H9 (cell line): ENCODE results near the gene TBC1D20. TPM values are rescaled to one million over a fixed set of nuclear protein-coding genes. Genes with fewer than 3 reads are reported as not detected.
A peak's percentile ranks its signal among the peaks of the same experiment; 100 is the strongest.

Experiments used
- DNase-seq: peaks from one replicate; pipeline ENCODE4 v3.0.0-alpha.2; 2017
- H2AFZ ChIP-seq: one replicate; pipeline ENCODE4 v1.6.1; 2013; ENCODE audit warnings: mild to moderate bottlenecking, low read length, control low read depth, moderate library complexity
- H2AK5ac ChIP-seq: 2 replicates; pipeline ENCODE4 v1.6.1; 2013; ENCODE audit warnings: low read length, control low read depth, mixed read lengths; ENCODE audit not compliant: insufficient read length
- H2BK120ac ChIP-seq: one replicate; pipeline ENCODE4 v1.6.1; 2013; ENCODE audit warnings: low read depth, mild to moderate bottlenecking, low read length, control low read depth, inconsistent platforms; ENCODE audit not compliant: poor library complexity, severe bottlenecking
- H2BK12ac ChIP-seq: 2 replicates; pipeline ENCODE4 v1.6.1; 2013; ENCODE audit warnings: low read length, control low read depth, mixed read lengths, low read depth; ENCODE audit not compliant: insufficient read length
- H2BK15ac ChIP-seq: 2 replicates; pipeline ENCODE4 v1.6.1; 2013; ENCODE audit warnings: low read depth, low read length, control low read depth
- H2BK20ac ChIP-seq: one replicate; pipeline ENCODE4 v1.6.1; 2013; ENCODE audit warnings: low read depth, mild to moderate bottlenecking, low read length, control low read depth, inconsistent platforms; ENCODE audit not compliant: poor library complexity, severe bottlenecking
- H2BK5ac ChIP-seq: 2 replicates; pipeline ENCODE4 v1.6.1; 2013; ENCODE audit warnings: low read length, control low read depth, mixed read lengths; ENCODE audit not compliant: insufficient read length
- H3K14ac ChIP-seq: 2 replicates; pipeline ENCODE4 v1.6.1; 2013; ENCODE audit warnings: low read length, control low read depth; ENCODE audit not compliant: insufficient read depth
- H3K18ac ChIP-seq: 2 replicates; pipeline ENCODE4 v1.6.1; 2013; ENCODE audit warnings: low read depth, mild to moderate bottlenecking, mixed read lengths, low read length, control low read depth; ENCODE audit not compliant: insufficient read length
- H3K23ac ChIP-seq: 2 replicates; pipeline ENCODE4 v1.6.1; 2013; ENCODE audit warnings: low read length, control low read depth, mixed read lengths, low read depth; ENCODE audit not compliant: insufficient read length
- H3K23me2 ChIP-seq: 2 replicates; pipeline ENCODE4 v1.6.1; 2013; ENCODE audit warnings: low read depth, mild to moderate bottlenecking, mixed read lengths, low read length, control low read depth; ENCODE audit not compliant: insufficient read length, poor library complexity, severe bottlenecking
- H3K27ac ChIP-seq: 2 replicates; pipeline ENCODE4 v1.5.1; 2013; ENCODE audit warnings: low read length, control low read depth, mixed read lengths, low read depth; ENCODE audit not compliant: insufficient read length
- H3K27me3 ChIP-seq: 2 replicates; pipeline ENCODE4 v1.6.1; 2013; ENCODE audit warnings: low read length, control low read depth, inconsistent platforms; ENCODE audit not compliant: insufficient read depth
- H3K4ac ChIP-seq: 2 replicates; pipeline ENCODE4 v1.6.1; 2013; ENCODE audit warnings: low read depth, mild to moderate bottlenecking, control low read depth, inconsistent platforms, low read length, moderate library complexity
- H3K4me1 ChIP-seq: 2 replicates; pipeline ENCODE4 v1.6.1; 2013; ENCODE audit warnings: low read length, control low read depth, inconsistent platforms; ENCODE audit not compliant: insufficient read depth
- H3K4me2 ChIP-seq: 2 replicates; pipeline ENCODE4 v1.6.1; 2013; ENCODE audit warnings: low read length, control low read depth, mixed read lengths; ENCODE audit not compliant: insufficient read length, insufficient read depth
- H3K56ac ChIP-seq: 2 replicates; pipeline ENCODE4 v1.6.1; 2013; ENCODE audit warnings: low read depth, mild to moderate bottlenecking, mixed read lengths, low read length, control low read depth; ENCODE audit not compliant: insufficient read length
- H3K79me1 ChIP-seq: 2 replicates; pipeline ENCODE4 v1.6.1; 2013; ENCODE audit warnings: low read depth, mild to moderate bottlenecking, moderate library complexity, low read length, control low read depth, inconsistent platforms; ENCODE audit not compliant: insufficient read depth, poor library complexity, severe bottlenecking
- H3K79me2 ChIP-seq: 2 replicates; pipeline ENCODE4 v1.6.1; 2013; ENCODE audit warnings: low read length, control low read depth, inconsistent platforms; ENCODE audit not compliant: insufficient read depth
- H3K9ac ChIP-seq: 2 replicates; pipeline ENCODE4 v1.6.1; 2013; ENCODE audit warnings: low read length, control low read depth, mixed read lengths; ENCODE audit not compliant: insufficient read length; ENCODE audit errors: extremely low read depth
- H3K9me3 ChIP-seq: one replicate; pipeline ENCODE4 v1.6.1; 2013; ENCODE audit warnings: low read depth, low read length, inconsistent platforms; ENCODE audit not compliant: control insufficient read depth
- H3T11ph ChIP-seq: one replicate; pipeline ENCODE4 v1.6.1; 2013; ENCODE audit warnings: mild to moderate bottlenecking, low read length, control low read depth, inconsistent platforms
- H4K20me1 ChIP-seq: one replicate; pipeline ENCODE4 v1.6.1; 2013; ENCODE audit not compliant: control insufficient read depth, insufficient read length, insufficient read depth
- H4K5ac ChIP-seq: 2 replicates; pipeline ENCODE4 v1.6.1; 2013; ENCODE audit warnings: low read depth, mild to moderate bottlenecking, mixed read lengths, low read length, control low read depth; ENCODE audit not compliant: insufficient read length
- H4K8ac ChIP-seq: replicated peaks from 2 replicates; pipeline ENCODE4 v1.6.1; 2013; ENCODE audit warnings: low read length, control low read depth, mixed read lengths, low read depth; ENCODE audit not compliant: insufficient read length
- H4K91ac ChIP-seq: 2 replicates; pipeline ENCODE4 v1.6.1; 2013; ENCODE audit warnings: low read depth, mild to moderate bottlenecking, moderate library complexity, mixed read lengths, low read length, control low read depth; ENCODE audit not compliant: insufficient read length
- H3K27ac Mint-ChIP-seq, 3 experiments: 2 replicates in 2 of 3; 3 replicates in 1 of 3; pipeline ENCODE4 v1.8.0; 2020 to 2021; ENCODE audit warnings: mixed read lengths in 3 of 3, mild to moderate bottlenecking in 1 of 3, moderate library complexity in 1 of 3
- H3K27me3 Mint-ChIP-seq: 2 replicates; pipeline ENCODE4 v1.8.0; 2021; ENCODE audit warnings: low read depth, mild to moderate bottlenecking, moderate library complexity, mixed read lengths
- H3K36me3 Mint-ChIP-seq, 3 experiments: 2 replicates in 2 of 3; 3 replicates in 1 of 3; pipeline ENCODE4 v1.8.0; 2020 to 2021; ENCODE audit warnings: low read depth in 3 of 3, mixed read lengths in 3 of 3; ENCODE audit not compliant: insufficient read depth in 1 of 3
- H3K4me1 Mint-ChIP-seq, 2 experiments: 2 replicates each; pipeline ENCODE4 v1.8.0; 2020; ENCODE audit warnings: mixed read lengths in 2 of 2
- H3K4me3 Mint-ChIP-seq, 2 experiments: 2 replicates in 1 of 2; 3 replicates in 1 of 2; pipeline ENCODE4 v1.8.0; 2020 to 2021; ENCODE audit warnings: mild to moderate bottlenecking in 2 of 2, mixed read lengths in 2 of 2, moderate library complexity in 1 of 2
- H3K9me3 Mint-ChIP-seq, 2 experiments: 2 replicates in 1 of 2; 3 replicates in 1 of 2; pipeline ENCODE4 v1.8.0; 2020; ENCODE audit warnings: mild to moderate bottlenecking in 2 of 2, mixed read lengths in 2 of 2, moderate library complexity in 1 of 2
- WGBS: extraction: QIAGEN DNeasy Blood & Tissue Kit; methylation state at CpG from one replicate; pipeline ENCODE4 v1.1.7; 2013; ENCODE audit warnings: missing lambda C conversion rate, low lambda C conversion rate, mixed read lengths; ENCODE audit not compliant: insufficient read length; ENCODE audit errors: extremely low coverage; 5-methylcytosine and 5-hydroxymethylcytosine counted together
- total RNA-seq: library from RNA; stranded (reverse); gene quantifications from 2 replicates; pipeline ENCODE4 v1.2.1, GENCODE V29; 2021
- TF ChIP-seq, protein P1 (sequence below): fragments of 200-600 bp; sonication (generic); conservative IDR thresholded peaks from 3 replicates; pipeline ENCODE4 v1.8.0; 2021; ENCODE audit warnings: antibody characterized with exemption, mild to moderate bottlenecking

Gene TBC1D20
- total RNA-seq, 1 experiment from 2014 or later, result 17.9 TPM

DNA sequence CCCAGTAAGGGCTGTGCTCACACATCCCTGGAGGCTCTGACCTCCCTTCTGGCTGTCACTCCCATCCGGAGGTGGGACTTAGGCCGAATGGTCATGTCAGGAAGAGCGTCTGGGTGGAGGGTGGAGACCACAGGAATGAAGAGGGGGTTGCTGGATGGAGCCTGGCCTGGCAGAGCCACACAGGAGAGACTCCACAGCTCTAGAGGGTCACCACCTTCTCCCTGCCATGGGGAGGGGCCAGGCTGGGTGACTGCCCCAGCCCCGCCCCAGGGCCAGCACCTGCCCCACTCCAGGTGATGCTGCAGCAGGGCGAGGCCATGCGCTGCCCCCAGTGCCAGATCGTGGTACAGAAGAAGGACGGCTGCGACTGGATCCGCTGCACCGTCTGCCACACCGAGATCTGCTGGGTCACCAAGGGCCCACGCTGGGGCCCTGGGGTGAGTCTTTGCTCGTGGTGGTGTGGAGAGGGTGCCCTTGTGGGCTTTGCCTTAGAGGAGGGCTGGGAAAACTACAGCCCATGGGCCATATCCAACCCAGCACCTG lies 33.6 kb downstream of the TBC1D20 start:
- Histone ChIP-seq H3K9me3 (no peaks in the 10 kb centered on the region), H3K4me1 (no peaks in the 10 kb centered on the region), H3K23ac (no peak overlapping the region), H4K5ac (no peak overlapping the region), H4K91ac (no peak overlapping the region), H3K14ac (no peak overlapping the region), H3T11ph (no peak overlapping the region), H4K8ac (no peak overlapping the region), H2BK5ac (no peak overlapping the region), H3K56ac (no peak overlapping the region), H3K27me3 (no peaks in the 10 kb centered on the region), H3K79me2 (no peaks in the 10 kb centered on the region), H3K4me2 (no peak overlapping the region), H2AK5ac (no peak overlapping the region), H3K79me1 (no peaks in the 10 kb centered on the region), H2BK15ac (no peak overlapping the region), H2AFZ (no peak overlapping the region), H2BK20ac (no peak overlapping the region), H4K20me1 (no peaks in the 10 kb centered on the region), H3K4ac (no peak overlapping the region), H3K23me2 (no peaks in the 10 kb centered on the region), H3K9ac (no peak overlapping the region), H2BK120ac (no peak overlapping the region), H3K18ac (no peak overlapping the region), H3K27ac (no peak overlapping the region), H2BK12ac (no peak overlapping the region)
- Mint-ChIP-seq H3K9me3 (no peaks in the 10 kb centered on the region), H3K4me1 (peaks cover 11 to 16% of the 10 kb centered on the region in 2 experiments), H3K27me3 (peaks cover 11% of the 10 kb centered on the region), H3K36me3 (peaks cover 16 to 45% (median 41%) of the 10 kb centered on the region in 3 experiments; a peak in 6 of 7 replicates), H3K27ac (no peak overlapping the region), H3K4me3 (no peak overlapping the region)
- TF ChIP-seq, protein P1, sequence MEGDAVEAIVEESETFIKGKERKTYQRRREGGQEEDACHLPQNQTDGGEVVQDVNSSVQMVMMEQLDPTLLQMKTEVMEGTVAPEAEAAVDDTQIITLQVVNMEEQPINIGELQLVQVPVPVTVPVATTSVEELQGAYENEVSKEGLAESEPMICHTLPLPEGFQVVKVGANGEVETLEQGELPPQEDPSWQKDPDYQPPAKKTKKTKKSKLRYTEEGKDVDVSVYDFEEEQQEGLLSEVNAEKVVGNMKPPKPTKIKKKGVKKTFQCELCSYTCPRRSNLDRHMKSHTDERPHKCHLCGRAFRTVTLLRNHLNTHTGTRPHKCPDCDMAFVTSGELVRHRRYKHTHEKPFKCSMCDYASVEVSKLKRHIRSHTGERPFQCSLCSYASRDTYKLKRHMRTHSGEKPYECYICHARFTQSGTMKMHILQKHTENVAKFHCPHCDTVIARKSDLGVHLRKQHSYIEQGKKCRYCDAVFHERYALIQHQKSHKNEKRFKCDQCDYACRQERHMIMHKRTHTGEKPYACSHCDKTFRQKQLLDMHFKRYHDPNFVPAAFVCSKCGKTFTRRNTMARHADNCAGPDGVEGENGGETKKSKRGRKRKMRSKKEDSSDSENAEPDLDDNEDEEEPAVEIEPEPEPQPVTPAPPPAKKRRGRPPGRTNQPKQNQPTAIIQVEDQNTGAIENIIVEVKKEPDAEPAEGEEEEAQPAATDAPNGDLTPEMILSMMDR, result peak; percentile 47; the same call in 2 of the 3 replicates
- WGBS, result no CpG with 5 or more reads among the region's 14 CpGs
- peak; percentile 61 for DNase-seq
